H9 (cell line): ENCODE data around the gene CORO1C. TPM values are rescaled to one million over a fixed set of nuclear protein-coding genes. Genes with fewer than 3 reads are reported as not detected.

Experiments
- DNase-seq: peaks from one replicate; pipeline ENCODE4 v3.0.0-alpha.2; 2017
- H2AFZ ChIP-seq: one replicate; pipeline ENCODE4 v1.6.1; 2013; ENCODE audit warnings: mild to moderate bottlenecking, low read length, control low read depth, moderate library complexity
- H2AK5ac ChIP-seq: 2 replicates; pipeline ENCODE4 v1.6.1; 2013; ENCODE audit warnings: low read length, control low read depth, mixed read lengths; ENCODE audit not compliant: insufficient read length
- H2BK120ac ChIP-seq: one replicate; pipeline ENCODE4 v1.6.1; 2013; ENCODE audit warnings: low read depth, mild to moderate bottlenecking, low read length, control low read depth, inconsistent platforms; ENCODE audit not compliant: poor library complexity, severe bottlenecking
- H2BK12ac ChIP-seq: 2 replicates; pipeline ENCODE4 v1.6.1; 2013; ENCODE audit warnings: low read length, control low read depth, mixed read lengths, low read depth; ENCODE audit not compliant: insufficient read length
- H2BK15ac ChIP-seq: 2 replicates; pipeline ENCODE4 v1.6.1; 2013; ENCODE audit warnings: low read depth, low read length, control low read depth
- H2BK20ac ChIP-seq: one replicate; pipeline ENCODE4 v1.6.1; 2013; ENCODE audit warnings: low read depth, mild to moderate bottlenecking, low read length, control low read depth, inconsistent platforms; ENCODE audit not compliant: poor library complexity, severe bottlenecking
- H2BK5ac ChIP-seq: 2 replicates; pipeline ENCODE4 v1.6.1; 2013; ENCODE audit warnings: low read length, control low read depth, mixed read lengths; ENCODE audit not compliant: insufficient read length
- H3K14ac ChIP-seq: 2 replicates; pipeline ENCODE4 v1.6.1; 2013; ENCODE audit warnings: low read length, control low read depth; ENCODE audit not compliant: insufficient read depth
- H3K18ac ChIP-seq: 2 replicates; pipeline ENCODE4 v1.6.1; 2013; ENCODE audit warnings: low read depth, mild to moderate bottlenecking, mixed read lengths, low read length, control low read depth; ENCODE audit not compliant: insufficient read length
- H3K23ac ChIP-seq: 2 replicates; pipeline ENCODE4 v1.6.1; 2013; ENCODE audit warnings: low read length, control low read depth, mixed read lengths, low read depth; ENCODE audit not compliant: insufficient read length
- H3K23me2 ChIP-seq: 2 replicates; pipeline ENCODE4 v1.6.1; 2013; ENCODE audit warnings: low read depth, mild to moderate bottlenecking, mixed read lengths, low read length, control low read depth; ENCODE audit not compliant: insufficient read length, poor library complexity, severe bottlenecking
- H3K27ac ChIP-seq: 2 replicates; pipeline ENCODE4 v1.5.1; 2013; ENCODE audit warnings: low read length, control low read depth, mixed read lengths, low read depth; ENCODE audit not compliant: insufficient read length
- H3K27me3 ChIP-seq: 2 replicates; pipeline ENCODE4 v1.6.1; 2013; ENCODE audit warnings: low read length, control low read depth, inconsistent platforms; ENCODE audit not compliant: insufficient read depth
- H3K4ac ChIP-seq: 2 replicates; pipeline ENCODE4 v1.6.1; 2013; ENCODE audit warnings: low read depth, mild to moderate bottlenecking, control low read depth, inconsistent platforms, low read length, moderate library complexity
- H3K4me1 ChIP-seq: 2 replicates; pipeline ENCODE4 v1.6.1; 2013; ENCODE audit warnings: low read length, control low read depth, inconsistent platforms; ENCODE audit not compliant: insufficient read depth
- H3K4me2 ChIP-seq: 2 replicates; pipeline ENCODE4 v1.6.1; 2013; ENCODE audit warnings: low read length, control low read depth, mixed read lengths; ENCODE audit not compliant: insufficient read length, insufficient read depth
- H3K56ac ChIP-seq: 2 replicates; pipeline ENCODE4 v1.6.1; 2013; ENCODE audit warnings: low read depth, mild to moderate bottlenecking, mixed read lengths, low read length, control low read depth; ENCODE audit not compliant: insufficient read length
- H3K79me1 ChIP-seq: 2 replicates; pipeline ENCODE4 v1.6.1; 2013; ENCODE audit warnings: low read depth, mild to moderate bottlenecking, moderate library complexity, low read length, control low read depth, inconsistent platforms; ENCODE audit not compliant: insufficient read depth, poor library complexity, severe bottlenecking
- H3K79me2 ChIP-seq: 2 replicates; pipeline ENCODE4 v1.6.1; 2013; ENCODE audit warnings: low read length, control low read depth, inconsistent platforms; ENCODE audit not compliant: insufficient read depth
- H3K9ac ChIP-seq: 2 replicates; pipeline ENCODE4 v1.6.1; 2013; ENCODE audit warnings: low read length, control low read depth, mixed read lengths; ENCODE audit not compliant: insufficient read length; ENCODE audit errors: extremely low read depth
- H3K9me3 ChIP-seq: one replicate; pipeline ENCODE4 v1.6.1; 2013; ENCODE audit warnings: low read depth, low read length, inconsistent platforms; ENCODE audit not compliant: control insufficient read depth
- H3T11ph ChIP-seq: one replicate; pipeline ENCODE4 v1.6.1; 2013; ENCODE audit warnings: mild to moderate bottlenecking, low read length, control low read depth, inconsistent platforms
- H4K20me1 ChIP-seq: one replicate; pipeline ENCODE4 v1.6.1; 2013; ENCODE audit not compliant: control insufficient read depth, insufficient read length, insufficient read depth
- H4K5ac ChIP-seq: 2 replicates; pipeline ENCODE4 v1.6.1; 2013; ENCODE audit warnings: low read depth, mild to moderate bottlenecking, mixed read lengths, low read length, control low read depth; ENCODE audit not compliant: insufficient read length
- H4K8ac ChIP-seq: replicated peaks from 2 replicates; pipeline ENCODE4 v1.6.1; 2013; ENCODE audit warnings: low read length, control low read depth, mixed read lengths, low read depth; ENCODE audit not compliant: insufficient read length
- H4K91ac ChIP-seq: 2 replicates; pipeline ENCODE4 v1.6.1; 2013; ENCODE audit warnings: low read depth, mild to moderate bottlenecking, moderate library complexity, mixed read lengths, low read length, control low read depth; ENCODE audit not compliant: insufficient read length
- H3K27ac Mint-ChIP-seq, 3 experiments: 2 replicates in 2 of 3; 3 replicates in 1 of 3; pipeline ENCODE4 v1.8.0; 2020 to 2021; ENCODE audit warnings: mixed read lengths in 3 of 3, mild to moderate bottlenecking in 1 of 3, moderate library complexity in 1 of 3
- H3K27me3 Mint-ChIP-seq: 2 replicates; pipeline ENCODE4 v1.8.0; 2021; ENCODE audit warnings: low read depth, mild to moderate bottlenecking, moderate library complexity, mixed read lengths
- H3K36me3 Mint-ChIP-seq, 3 experiments: 2 replicates in 2 of 3; 3 replicates in 1 of 3; pipeline ENCODE4 v1.8.0; 2020 to 2021; ENCODE audit warnings: low read depth in 3 of 3, mixed read lengths in 3 of 3; ENCODE audit not compliant: insufficient read depth in 1 of 3
- H3K4me1 Mint-ChIP-seq, 2 experiments: 2 replicates each; pipeline ENCODE4 v1.8.0; 2020; ENCODE audit warnings: mixed read lengths in 2 of 2
- H3K4me3 Mint-ChIP-seq, 2 experiments: 2 replicates in 1 of 2; 3 replicates in 1 of 2; pipeline ENCODE4 v1.8.0; 2020 to 2021; ENCODE audit warnings: mild to moderate bottlenecking in 2 of 2, mixed read lengths in 2 of 2, moderate library complexity in 1 of 2
- H3K9me3 Mint-ChIP-seq, 2 experiments: 2 replicates in 1 of 2; 3 replicates in 1 of 2; pipeline ENCODE4 v1.8.0; 2020; ENCODE audit warnings: mild to moderate bottlenecking in 2 of 2, mixed read lengths in 2 of 2, moderate library complexity in 1 of 2
- WGBS: extraction: QIAGEN DNeasy Blood & Tissue Kit; methylation state at CpG from one replicate; pipeline ENCODE4 v1.1.7; 2013; ENCODE audit warnings: missing lambda C conversion rate, low lambda C conversion rate, mixed read lengths; ENCODE audit not compliant: insufficient read length; ENCODE audit errors: extremely low coverage; 5-methylcytosine and 5-hydroxymethylcytosine counted together
- total RNA-seq: library from RNA; stranded (reverse); gene quantifications from 2 replicates; pipeline ENCODE4 v1.2.1, GENCODE V29; 2021
- TF ChIP-seq, protein P1 (sequence below): fragments of 200-600 bp; sonication (generic); conservative IDR thresholded peaks from 3 replicates; pipeline ENCODE4 v1.8.0; 2021; ENCODE audit warnings: antibody characterized with exemption, mild to moderate bottlenecking

CORO1C gene
- total RNA-seq, 1 experiment from 2014 or later, result 154 TPM

DNA sequence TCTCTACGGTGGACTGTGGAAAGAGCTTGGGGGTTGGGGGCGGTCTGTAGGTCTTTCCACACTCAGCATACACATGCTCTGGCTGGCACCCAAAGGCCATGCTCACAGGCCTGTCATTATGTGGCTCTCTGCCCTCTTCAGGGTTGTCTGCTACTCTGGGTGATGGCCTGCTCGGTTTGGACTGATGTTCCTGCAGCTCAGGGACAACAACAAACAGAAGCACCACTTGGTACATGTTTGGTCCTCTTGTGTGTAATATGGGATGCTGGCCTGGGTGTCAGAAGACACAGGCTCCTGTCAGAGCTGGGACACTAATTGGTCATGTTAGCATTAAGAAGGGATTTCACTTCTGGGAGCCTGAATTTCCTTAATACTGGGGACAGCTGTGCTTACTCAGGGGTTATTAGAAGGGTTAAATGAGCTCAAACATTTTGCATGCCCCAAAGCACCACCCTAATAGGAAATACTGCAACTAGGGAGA lies 64.9 kb downstream of the CORO1C start:
- no peak overlapping the region for H2BK5ac ChIP-seq
- no peak overlapping the region for H2BK20ac ChIP-seq
- peaks cover 7% of the 10 kb centered on the region for H3K4me1 ChIP-seq
- no peak overlapping the region for H3K4me2 ChIP-seq
- no CpG with 5 or more reads among the region's 3 CpGs for WGBS
- Mint-ChIP-seq H3K4me3 (no peak overlapping the region), H3K9me3 (no peaks in the 10 kb centered on the region), H3K27ac (peak overlapping the region; percentile 59 to 95 (median 92); a peak in 6 of 7 replicates), H3K27me3 (no peaks in the 10 kb centered on the region), H3K36me3 (peaks cover 0 to 5% (median 4%) of the 10 kb centered on the region in 3 experiments; a peak in 3 of 7 replicates), H3K4me1 (peaks cover 34 to 38% of the 10 kb centered on the region in 2 experiments)
- H3K27me3 ChIP-seq, result no peaks in the 10 kb centered on the region
- H3K23ac ChIP-seq, result no peak overlapping the region
- H3K18ac ChIP-seq, result no peak overlapping the region
- H3K56ac ChIP-seq, result no peak overlapping the region
- no peak overlapping the region for H3K27ac ChIP-seq
- no peak overlapping the region for H4K8ac ChIP-seq
- no peak for DNase-seq
- H4K5ac ChIP-seq, result no peak overlapping the region
- no peak overlapping the region for H2AK5ac ChIP-seq
- H3K9me3 ChIP-seq, result no peaks in the 10 kb centered on the region
- H3K4ac ChIP-seq, result no peak overlapping the region
- H3K23me2 ChIP-seq, result no peaks in the 10 kb centered on the region
- H3K79me2 ChIP-seq, result 0 out of 2 replicates have a peak, but pooled peaks cover 3% of the 10 kb centered on the region
- H2BK12ac ChIP-seq, result no peak overlapping the region
- no peak overlapping the region for H3K9ac ChIP-seq
- TF ChIP-seq, protein P1, sequence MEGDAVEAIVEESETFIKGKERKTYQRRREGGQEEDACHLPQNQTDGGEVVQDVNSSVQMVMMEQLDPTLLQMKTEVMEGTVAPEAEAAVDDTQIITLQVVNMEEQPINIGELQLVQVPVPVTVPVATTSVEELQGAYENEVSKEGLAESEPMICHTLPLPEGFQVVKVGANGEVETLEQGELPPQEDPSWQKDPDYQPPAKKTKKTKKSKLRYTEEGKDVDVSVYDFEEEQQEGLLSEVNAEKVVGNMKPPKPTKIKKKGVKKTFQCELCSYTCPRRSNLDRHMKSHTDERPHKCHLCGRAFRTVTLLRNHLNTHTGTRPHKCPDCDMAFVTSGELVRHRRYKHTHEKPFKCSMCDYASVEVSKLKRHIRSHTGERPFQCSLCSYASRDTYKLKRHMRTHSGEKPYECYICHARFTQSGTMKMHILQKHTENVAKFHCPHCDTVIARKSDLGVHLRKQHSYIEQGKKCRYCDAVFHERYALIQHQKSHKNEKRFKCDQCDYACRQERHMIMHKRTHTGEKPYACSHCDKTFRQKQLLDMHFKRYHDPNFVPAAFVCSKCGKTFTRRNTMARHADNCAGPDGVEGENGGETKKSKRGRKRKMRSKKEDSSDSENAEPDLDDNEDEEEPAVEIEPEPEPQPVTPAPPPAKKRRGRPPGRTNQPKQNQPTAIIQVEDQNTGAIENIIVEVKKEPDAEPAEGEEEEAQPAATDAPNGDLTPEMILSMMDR, result no peak
- H2BK120ac ChIP-seq, result no peak overlapping the region
- no peaks in the 10 kb centered on the region for H4K20me1 ChIP-seq
- no peak overlapping the region for H4K91ac ChIP-seq
- H3K79me1 ChIP-seq, result no peaks in the 10 kb centered on the region
- H2BK15ac ChIP-seq, result no peak overlapping the region
- H2AFZ ChIP-seq, result no peak overlapping the region
- no peak overlapping the region for H3K14ac ChIP-seq
- no peak overlapping the region for H3T11ph ChIP-seq
